ENCODE results near the gene GNA12.

- no peak for TF ChIP-seq CTCF (IDR thresholded peaks at IDR 0.05)
- no peak for TF ChIP-seq EP300 (IDR thresholded peaks at IDR 0.05)
- no peak for TF ChIP-seq POLR2A (IDR thresholded peaks at IDR 0.05)
Observed at GRCh38 chr7:2809903-2810625, 34.0 kb downstream of the GNA12 start.

Measured in stomach (tissue), 4 donors.